RPMI8226 (cell line): ENCODE measurements around the gene ERICH3.

Experiments
- DNase-seq: peaks from one replicate; pipeline ENCODE4 v3.0.0-alpha.2; 2015

The ERICH3 gene

DNA sequence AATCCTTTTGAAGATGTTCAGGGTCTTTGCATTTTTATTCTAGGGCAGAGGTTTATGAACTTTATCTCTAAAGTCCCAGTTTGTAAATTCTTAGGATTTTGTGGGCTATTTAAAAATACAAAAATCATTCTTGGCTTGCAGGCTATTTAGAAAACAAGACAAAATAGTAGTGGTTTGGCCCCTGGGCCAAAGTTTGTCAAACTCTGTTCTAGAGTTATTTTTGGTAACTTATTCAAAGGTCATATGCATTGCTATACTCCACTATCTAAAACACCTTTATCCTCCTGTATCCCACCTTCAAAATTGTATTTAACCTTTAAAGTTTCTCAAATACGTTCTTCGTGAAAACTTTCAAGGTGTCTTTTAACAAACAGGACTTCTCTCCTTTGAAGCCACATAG lies 85.7 kb downstream of the ERICH3 start:
- no peak for DNase-seq

DNA sequence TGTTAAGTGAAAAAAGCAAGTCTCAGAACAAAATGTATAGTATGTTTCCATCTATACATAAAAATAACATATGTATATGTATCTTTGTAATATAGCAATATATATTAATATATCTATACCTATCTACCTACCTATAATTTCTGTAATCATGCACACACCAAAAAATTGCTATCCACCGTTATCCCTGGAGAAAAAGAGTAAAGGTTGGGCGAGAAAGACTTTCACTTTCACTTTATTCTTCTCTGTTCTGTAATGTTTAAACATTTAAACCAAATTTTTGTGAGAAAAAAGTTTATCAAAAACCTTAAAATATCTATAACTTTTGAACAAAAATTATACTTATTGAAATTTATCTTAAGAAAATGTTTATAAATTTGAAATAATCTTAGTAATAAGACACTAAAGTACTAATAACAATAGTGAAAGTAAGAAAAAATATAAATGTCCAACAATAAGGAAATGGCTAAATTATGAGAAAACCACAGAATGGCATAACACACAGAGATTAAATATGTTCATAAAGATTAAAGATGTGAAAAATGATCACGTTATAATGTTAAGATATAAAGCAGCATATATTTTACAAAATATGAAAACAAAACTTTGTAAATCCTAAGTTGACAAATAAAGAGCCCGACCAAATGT lies 87.2 kb downstream of the ERICH3 start:
- DNase-seq: no peak

GRCh38 chr1:74584185-74584584 lies 89.4 kb downstream of the ERICH3 start:
- DNase-seq: no peak

DNA sequence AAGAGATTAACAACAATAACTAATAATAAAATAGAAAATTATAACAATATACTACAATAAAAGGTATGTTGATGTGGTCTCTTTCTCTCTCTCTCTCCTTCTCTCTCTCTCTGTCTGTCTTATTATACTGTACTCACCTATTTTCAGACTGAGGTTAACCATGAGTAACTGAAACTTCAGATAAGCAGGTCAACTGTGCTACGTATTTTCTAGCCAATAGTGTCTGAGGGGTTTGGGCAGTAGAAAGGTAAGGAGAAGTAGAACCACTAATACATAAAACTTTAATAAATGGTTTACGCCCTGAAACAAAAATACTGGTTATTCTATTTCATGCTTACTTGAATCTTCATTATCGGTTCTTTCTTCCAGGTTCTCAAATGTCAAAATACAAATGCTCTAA lies 90.2 kb downstream of the ERICH3 start:
- no peak for DNase-seq

DNA sequence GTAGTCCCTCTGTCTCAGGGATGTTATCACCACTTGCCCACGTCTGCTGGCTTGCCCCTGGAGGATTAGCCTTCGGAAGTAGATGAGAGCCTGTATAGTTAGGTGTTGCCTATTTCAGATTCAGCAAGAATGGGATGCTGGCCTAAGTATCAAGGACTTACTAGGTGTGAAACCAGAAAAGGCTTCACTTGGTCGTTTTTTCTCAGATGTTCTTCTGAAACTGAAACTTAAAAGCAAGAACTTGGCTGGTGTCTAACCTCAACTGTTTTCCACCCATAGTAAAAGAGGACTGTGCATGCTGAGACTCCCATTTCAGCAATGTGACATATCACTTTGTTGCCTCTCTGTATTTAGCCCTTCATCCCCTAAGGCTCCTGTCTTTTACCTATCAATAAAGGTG lies 94.2 kb downstream of the ERICH3 start:
- DNase-seq: peak; percentile 48

DNA sequence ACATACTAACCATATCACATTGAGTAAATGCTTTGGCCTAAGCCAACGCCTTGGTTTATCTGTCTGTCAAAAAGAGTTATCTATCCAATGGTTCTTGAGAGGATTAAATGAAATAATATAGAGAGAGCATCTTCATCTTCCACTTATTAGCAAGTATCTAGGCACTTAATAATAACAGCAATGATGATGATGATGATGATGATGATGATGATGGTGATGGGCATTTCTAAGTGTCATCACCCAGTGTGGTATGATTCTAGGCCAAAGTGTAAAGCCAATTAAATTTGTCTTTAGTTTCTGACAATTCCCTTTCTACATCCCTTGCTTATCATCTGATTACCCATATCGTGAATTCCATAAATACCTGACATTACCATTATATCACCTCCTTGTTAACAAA lies 95.5 kb downstream of the ERICH3 start:
- DNase-seq: no peak

- no peak for DNase-seq
Measured at GRCh38 chr1:74571891-74572290, 101.7 kb downstream of the ERICH3 start.

DNA sequence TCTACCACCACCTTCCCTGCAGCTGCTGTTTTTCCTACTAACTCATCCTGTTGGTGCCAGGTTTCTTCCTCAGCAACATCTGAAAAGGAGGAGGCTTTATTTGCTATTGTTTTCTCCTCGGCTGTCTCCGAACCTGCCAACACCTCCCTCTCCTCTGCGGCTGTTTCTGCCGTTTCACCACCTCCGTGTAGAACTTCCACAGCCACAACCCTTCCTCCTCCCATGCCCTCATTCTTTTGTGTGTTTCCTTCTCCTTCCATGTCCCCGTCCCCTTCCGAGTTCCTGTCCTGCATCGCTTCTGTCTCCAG lies 102.1 kb downstream of the ERICH3 start:
- DNase-seq: no peak

GRCh38 chr1:74570797-74571492 lies 102.6 kb downstream of the ERICH3 start:
- no peak for DNase-seq

- DNase-seq: peak; percentile 46
Measured at GRCh38 chr1:74549932-74550331, 123.7 kb downstream of the ERICH3 start.

DNA sequence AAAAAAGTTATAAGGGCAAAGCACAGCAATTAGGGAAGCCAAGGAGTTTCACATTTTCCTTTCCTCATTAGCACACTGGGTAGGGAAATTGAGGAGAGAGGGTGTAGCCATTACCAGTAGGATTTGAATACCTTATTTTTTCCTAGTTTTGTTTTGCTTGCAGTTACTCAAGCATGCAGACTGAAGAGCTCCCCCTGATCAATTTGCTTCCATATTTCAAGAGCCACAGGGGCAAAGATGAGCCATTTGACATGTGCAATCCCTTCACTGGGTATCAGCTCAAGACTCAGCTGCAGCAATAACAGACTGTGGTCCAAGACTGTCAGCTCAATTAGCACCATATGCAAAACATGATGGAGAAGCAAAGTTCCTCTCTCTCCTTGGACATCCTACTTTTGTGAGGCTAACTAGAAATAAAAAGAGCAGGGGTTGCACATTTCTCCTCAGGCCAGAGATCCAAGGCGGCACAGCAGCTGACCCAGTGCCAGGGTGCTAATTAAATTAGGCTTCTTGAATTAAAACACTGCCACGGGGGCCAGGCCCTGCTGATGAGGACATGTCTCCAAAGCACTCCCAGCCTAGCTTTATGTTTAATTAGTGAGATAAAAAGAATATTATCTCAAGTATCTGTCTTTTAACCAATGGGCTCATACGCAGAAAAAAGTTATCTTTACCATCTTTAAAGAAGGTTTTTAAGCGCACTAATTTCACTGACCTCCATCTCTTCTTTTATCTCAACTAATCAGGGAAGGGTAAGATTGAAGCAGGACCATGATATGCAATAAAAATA lies 124.4 kb downstream of the ERICH3 start:
- DNase-seq: peak; percentile 8

GRCh38 chr1:74545821-74546220 lies 127.8 kb downstream of the ERICH3 start:
- no peak for DNase-seq

- no peak for DNase-seq
Measured at GRCh38 chr1:74534241-74534640, 139.4 kb downstream of the ERICH3 start.

- DNase-seq: no peak
Measured at GRCh38 chr1:74531796-74532195, 141.8 kb downstream of the ERICH3 start.

- DNase-seq: no peak
Measured at GRCh38 chr1:74530892-74531291, 142.7 kb downstream of the ERICH3 start.

DNA sequence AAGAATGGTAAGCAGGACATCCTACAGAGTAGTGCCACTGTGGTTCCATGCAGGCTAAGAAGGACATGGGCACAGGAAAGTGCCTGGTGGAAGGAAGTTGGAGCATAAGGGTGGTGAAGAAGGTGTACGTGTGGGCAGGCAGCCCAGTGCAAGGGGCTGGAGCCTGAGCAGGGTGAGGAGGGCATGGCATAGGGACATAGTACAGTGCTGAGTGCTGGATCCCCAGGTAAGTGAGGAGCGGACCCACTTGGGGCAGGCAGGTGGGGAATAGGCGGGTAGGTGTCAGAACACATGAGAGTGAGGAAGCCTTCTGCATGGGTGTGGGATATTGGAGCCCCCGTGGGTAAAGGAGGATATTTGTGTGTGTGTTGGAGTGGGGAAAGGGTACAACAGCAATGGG lies 145.5 kb downstream of the ERICH3 start:
- DNase-seq: no peak

GRCh38 chr1:74526708-74527107 lies 146.9 kb downstream of the ERICH3 start:
- no peak for DNase-seq

DNA sequence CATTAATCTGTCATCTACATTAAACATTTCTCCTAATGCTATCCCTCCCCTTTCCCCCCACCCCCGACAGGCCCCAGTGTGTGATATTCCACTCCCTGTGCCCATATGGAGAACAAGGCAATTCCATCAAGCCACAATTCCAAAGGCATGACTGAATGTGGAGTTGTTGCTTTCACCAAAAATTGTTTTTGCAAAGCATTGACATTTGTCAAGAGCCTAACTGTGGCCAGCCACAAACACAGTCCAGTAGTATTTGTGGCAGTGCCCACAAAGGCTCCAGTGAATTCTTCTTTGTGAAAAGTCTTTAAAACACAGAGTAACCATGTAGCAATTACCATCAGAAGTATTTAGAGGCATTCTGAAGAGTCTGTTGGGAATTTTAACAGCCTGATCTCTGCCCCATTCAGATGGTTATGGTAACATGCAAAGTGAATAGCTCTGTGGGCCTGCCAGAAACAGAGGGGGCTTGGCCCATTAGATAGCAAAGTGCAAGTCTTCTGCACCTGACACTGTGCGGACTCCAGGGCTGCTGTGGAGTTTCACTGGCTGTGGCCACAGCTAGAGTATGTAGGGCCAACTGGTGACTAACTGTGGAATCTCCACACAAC lies 149.6 kb downstream of the ERICH3 start:
- no peak for DNase-seq

DNA sequence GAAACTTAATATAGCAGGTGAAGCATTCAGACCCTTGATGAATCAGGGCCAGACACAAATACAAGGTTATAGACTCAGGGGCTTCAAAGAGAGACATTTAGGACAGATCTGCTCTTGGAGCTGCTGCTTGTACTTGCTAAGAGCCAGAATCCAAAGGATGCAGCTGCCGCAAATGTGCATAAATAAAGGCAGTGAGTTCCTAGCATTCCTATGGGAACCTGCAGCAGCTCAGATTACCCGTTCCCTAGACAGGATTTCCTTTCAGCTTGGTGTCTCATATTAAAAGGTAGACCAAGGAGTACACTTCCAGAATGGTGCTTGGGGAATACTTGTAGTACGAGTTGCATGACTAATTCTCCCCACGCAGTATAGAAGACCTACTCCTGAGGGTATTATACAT lies 151.4 kb downstream of the ERICH3 start:
- no peak for DNase-seq
